IPS-NIHi7 (cell line): ENCODE results near the gene ELP5.

ENCODE experiments used
- DNase-seq: peaks from one replicate; pipeline ENCODE4 v3.0.0; 2012; ENCODE audit warnings: mixed read lengths; ENCODE audit errors: extremely low spot score

The ELP5 gene

GRCh38 chr17:7256766-7257456 is 4.9 kb downstream of the ELP5 start:
- no peak for DNase-seq

- DNase-seq: no peak
Observed at GRCh38 chr17:7258731-7259554, 6.9 kb downstream of the ELP5 start.

- DNase-seq: no peak
Observed at GRCh38 chr17:7259555-7259889, 7.5 kb downstream of the ELP5 start.

- no peak for DNase-seq
Observed at GRCh38 chr17:7260151-7260550, 8.1 kb downstream of the ELP5 start.

GRCh38 chr17:7260651-7261378 is 8.8 kb downstream of the ELP5 start:
- peak; percentile 61 for DNase-seq

- no peak for DNase-seq
Observed at GRCh38 chr17:7261379-7262191, 9.6 kb downstream of the ELP5 start.

- DNase-seq: peak; percentile 91
Observed at GRCh38 chr17:7262192-7262934, 10.3 kb downstream of the ELP5 start, which contains the start of gene CLDN7. Gene CLDN7 (minus strand): TSS chr17:7262478. CDS start chr17:7262043, 435 bp downstream.

GRCh38 chr17:7262935-7263800 is 11.2 kb downstream of the ELP5 start:
- DNase-seq: peak; percentile 82

GRCh38 chr17:7263801-7264078 is 11.7 kb downstream of the ELP5 start:
- no peak for DNase-seq

- DNase-seq: no peak
Observed at GRCh38 chr17:7266784-7267183, 14.8 kb downstream of the ELP5 start.

GRCh38 chr17:7279448-7279847 is 27.4 kb downstream of the ELP5 start:
- DNase-seq: no peak

- peak; percentile 91 for DNase-seq
Observed at GRCh38 chr17:7280519-7281073, 28.6 kb downstream of the ELP5 start.

GRCh38 chr17:7281074-7281952 is 29.3 kb downstream of the ELP5 start, which contains the start of gene SLC2A4:
Gene SLC2A4 (plus strand): TSS chr17:7281718. CDS start chr17:7281935, 217 bp downstream.
- DNase-seq: peak; percentile 99

GRCh38 chr17:7281953-7282751 is 30.1 kb downstream of the ELP5 start:
- peak; percentile 17 for DNase-seq

- no peak for DNase-seq
Observed at GRCh38 chr17:7282752-7283321, 30.8 kb downstream of the ELP5 start.

GRCh38 chr17:7283471-7284216 is 31.6 kb downstream of the ELP5 start:
- DNase-seq: no peak

GRCh38 chr17:7284911-7285310 is 32.9 kb downstream of the ELP5 start:
- DNase-seq: no peak
